ENCODE results near the gene FRMD4B. TPM values are rescaled to one million over a fixed set of nuclear protein-coding genes. Genes with fewer than 3 reads are reported as not detected.

FRMD4B gene
- total RNA-seq, 1 experiment from 2014 or later = 0.90 TPM

DNA sequence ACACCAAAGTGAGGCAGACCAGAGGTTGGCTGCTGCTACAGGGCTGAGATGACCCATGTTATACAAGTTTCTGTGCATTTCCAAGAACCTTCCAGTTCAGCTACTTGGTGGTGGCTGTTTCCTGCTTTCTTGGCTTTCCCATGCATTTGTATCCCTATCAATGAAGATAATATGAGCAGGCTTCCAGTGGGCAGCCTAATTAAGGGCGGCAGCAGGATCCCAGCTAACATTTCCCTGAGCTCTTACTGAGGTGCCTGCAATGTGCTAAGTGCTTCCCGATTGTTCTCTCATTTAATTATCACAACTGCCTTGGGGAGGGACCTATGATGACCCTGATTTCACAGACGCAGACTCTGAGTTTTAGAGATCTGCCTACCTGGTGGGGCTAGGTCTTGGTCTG is 95.5 kb downstream of the FRMD4B start:
- POLR2A ChIA-PET = no interaction called here
- TF ChIP-seq, protein P1, sequence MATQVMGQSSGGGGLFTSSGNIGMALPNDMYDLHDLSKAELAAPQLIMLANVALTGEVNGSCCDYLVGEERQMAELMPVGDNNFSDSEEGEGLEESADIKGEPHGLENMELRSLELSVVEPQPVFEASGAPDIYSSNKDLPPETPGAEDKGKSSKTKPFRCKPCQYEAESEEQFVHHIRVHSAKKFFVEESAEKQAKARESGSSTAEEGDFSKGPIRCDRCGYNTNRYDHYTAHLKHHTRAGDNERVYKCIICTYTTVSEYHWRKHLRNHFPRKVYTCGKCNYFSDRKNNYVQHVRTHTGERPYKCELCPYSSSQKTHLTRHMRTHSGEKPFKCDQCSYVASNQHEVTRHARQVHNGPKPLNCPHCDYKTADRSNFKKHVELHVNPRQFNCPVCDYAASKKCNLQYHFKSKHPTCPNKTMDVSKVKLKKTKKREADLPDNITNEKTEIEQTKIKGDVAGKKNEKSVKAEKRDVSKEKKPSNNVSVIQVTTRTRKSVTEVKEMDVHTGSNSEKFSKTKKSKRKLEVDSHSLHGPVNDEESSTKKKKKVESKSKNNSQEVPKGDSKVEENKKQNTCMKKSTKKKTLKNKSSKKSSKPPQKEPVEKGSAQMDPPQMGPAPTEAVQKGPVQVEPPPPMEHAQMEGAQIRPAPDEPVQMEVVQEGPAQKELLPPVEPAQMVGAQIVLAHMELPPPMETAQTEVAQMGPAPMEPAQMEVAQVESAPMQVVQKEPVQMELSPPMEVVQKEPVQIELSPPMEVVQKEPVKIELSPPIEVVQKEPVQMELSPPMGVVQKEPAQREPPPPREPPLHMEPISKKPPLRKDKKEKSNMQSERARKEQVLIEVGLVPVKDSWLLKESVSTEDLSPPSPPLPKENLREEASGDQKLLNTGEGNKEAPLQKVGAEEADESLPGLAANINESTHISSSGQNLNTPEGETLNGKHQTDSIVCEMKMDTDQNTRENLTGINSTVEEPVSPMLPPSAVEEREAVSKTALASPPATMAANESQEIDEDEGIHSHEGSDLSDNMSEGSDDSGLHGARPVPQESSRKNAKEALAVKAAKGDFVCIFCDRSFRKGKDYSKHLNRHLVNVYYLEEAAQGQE (IDR thresholded peaks at IDR 0.05; ENCODE audit: insufficient read depth in 1 of 2, low read depth in 2 of 2, low read length in 1 of 2) = no peak
- TF ChIP-seq SIN3A (IDR thresholded peaks at IDR 0.05; ENCODE audit: borderline replicate concordance, insufficient read depth, low read depth, low read length) (no peak), TCF7L2 (IDR thresholded peaks at IDR 0.05; ENCODE audit: low read depth, low read length) (no peak), POLR2AphosphoS5 (IDR thresholded peaks at IDR 0.05; ENCODE audit: low read depth, low read length) (no peak)
- TF ChIP-seq, protein P2, sequence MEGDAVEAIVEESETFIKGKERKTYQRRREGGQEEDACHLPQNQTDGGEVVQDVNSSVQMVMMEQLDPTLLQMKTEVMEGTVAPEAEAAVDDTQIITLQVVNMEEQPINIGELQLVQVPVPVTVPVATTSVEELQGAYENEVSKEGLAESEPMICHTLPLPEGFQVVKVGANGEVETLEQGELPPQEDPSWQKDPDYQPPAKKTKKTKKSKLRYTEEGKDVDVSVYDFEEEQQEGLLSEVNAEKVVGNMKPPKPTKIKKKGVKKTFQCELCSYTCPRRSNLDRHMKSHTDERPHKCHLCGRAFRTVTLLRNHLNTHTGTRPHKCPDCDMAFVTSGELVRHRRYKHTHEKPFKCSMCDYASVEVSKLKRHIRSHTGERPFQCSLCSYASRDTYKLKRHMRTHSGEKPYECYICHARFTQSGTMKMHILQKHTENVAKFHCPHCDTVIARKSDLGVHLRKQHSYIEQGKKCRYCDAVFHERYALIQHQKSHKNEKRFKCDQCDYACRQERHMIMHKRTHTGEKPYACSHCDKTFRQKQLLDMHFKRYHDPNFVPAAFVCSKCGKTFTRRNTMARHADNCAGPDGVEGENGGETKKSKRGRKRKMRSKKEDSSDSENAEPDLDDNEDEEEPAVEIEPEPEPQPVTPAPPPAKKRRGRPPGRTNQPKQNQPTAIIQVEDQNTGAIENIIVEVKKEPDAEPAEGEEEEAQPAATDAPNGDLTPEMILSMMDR (IDR thresholded peaks at IDR 0.05) = no peak
- in situ Hi-C loops (cut with HindIII; ENCODE audit: low pct_unique_long_range_greater_than_20kb, low sequenced_read_pairs) (no loop called here), intact Hi-C loops (cut with micrococcal nuclease; ENCODE audit: unreplicated experiment) (no loop called here)
- CTCF ChIA-PET = no interaction called here
- no peak for ATAC-seq
- H3K4me3 ChIP-seq (ENCODE audit: low read depth in 2 of 2, low read length in 2 of 2) = no peak overlapping the region
- H3K27ac ChIP-seq (ENCODE audit: low read length) = no peak overlapping the region
- H3K27me3 ChIP-seq (ENCODE audit: control insufficient read depth, insufficient read depth, low read length) = no peaks in the 10 kb centered on the region
- DNase-seq (ENCODE audit: low read depth, low spot score) = no peak
- no TSS peak for BruUV-seq (replicated peaks)
- no peaks in the 10 kb centered on the region for H3K4me1 ChIP-seq (ENCODE audit: control insufficient read depth, insufficient read depth, low read length)
- H3K9me3 ChIP-seq (ENCODE audit: control insufficient read depth, insufficient read depth, low read depth, low read length) = no peaks in the 10 kb centered on the region
- H3K36me3 ChIP-seq (ENCODE audit: control insufficient read depth, insufficient read depth, low read length) = no peaks in the 10 kb centered on the region

DNA sequence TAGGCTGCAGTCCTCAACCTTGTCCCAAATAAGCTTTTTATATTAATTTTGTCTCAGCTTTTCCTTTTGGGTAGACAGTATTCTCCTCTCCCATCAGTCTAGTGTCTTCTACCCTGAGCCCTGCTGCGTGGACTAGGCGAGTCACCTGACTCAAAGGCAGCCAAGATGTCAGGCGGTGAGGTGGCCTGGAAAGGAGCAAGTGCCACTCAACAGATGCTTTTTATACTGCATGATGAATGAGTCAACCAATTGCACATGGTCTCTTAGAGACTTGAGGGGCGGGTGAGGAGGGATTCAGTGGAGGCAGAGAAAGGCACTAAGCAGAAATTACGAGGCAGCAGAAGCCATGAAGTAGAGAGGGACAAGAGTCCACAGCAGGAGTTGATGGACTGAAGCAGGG is 95.9 kb downstream of the FRMD4B start:
- ATAC-seq = no peak

More for the DNA sequence above, 95.9 kb downstream of the FRMD4B start:
- Histone ChIP-seq H3K4me1 (ENCODE audit: control insufficient read depth, insufficient read depth, low read length) (no peaks in the 10 kb centered on the region), H3K36me3 (ENCODE audit: control insufficient read depth, insufficient read depth, low read length) (no peaks in the 10 kb centered on the region), H3K27ac (ENCODE audit: low read length) (no peak overlapping the region), H3K9me3 (ENCODE audit: control insufficient read depth, insufficient read depth, low read depth, low read length) (no peaks in the 10 kb centered on the region), H3K4me3 (ENCODE audit: low read depth in 2 of 2, low read length in 2 of 2) (no peak overlapping the region), H3K27me3 (ENCODE audit: control insufficient read depth, insufficient read depth, low read length) (no peaks in the 10 kb centered on the region)
- no TSS peak for BruUV-seq (replicated peaks)
- TF ChIP-seq, protein P1 (IDR thresholded peaks at IDR 0.05; ENCODE audit: insufficient read depth in 1 of 2, low read depth in 2 of 2, low read length in 1 of 2) = no peak
- TF ChIP-seq POLR2AphosphoS5 (IDR thresholded peaks at IDR 0.05; ENCODE audit: low read depth, low read length) (no peak), SIN3A (IDR thresholded peaks at IDR 0.05; ENCODE audit: borderline replicate concordance, insufficient read depth, low read depth, low read length) (no peak), TCF7L2 (IDR thresholded peaks at IDR 0.05; ENCODE audit: low read depth, low read length) (no peak)
- TF ChIP-seq, protein P2 (IDR thresholded peaks at IDR 0.05) = no peak
- ChIA-PET CTCF (no interaction called here), POLR2A (no interaction called here)
- no peak for DNase-seq (ENCODE audit: low read depth, low spot score)
- intact Hi-C loops (cut with micrococcal nuclease; ENCODE audit: unreplicated experiment) = no loop called here
- in situ Hi-C loops (cut with HindIII; ENCODE audit: low pct_unique_long_range_greater_than_20kb, low sequenced_read_pairs) = no loop called here
